Myocyte (in vitro differentiated cells): ENCODE results near the gene CHN1. TPM values are rescaled to one million over a fixed set of nuclear protein-coding genes. Genes with fewer than 3 reads are reported as not detected.
A peak's percentile ranks its signal among the peaks of the same experiment; 100 is the strongest.

ENCODE experiments used
- DNase-seq: peaks from one replicate; pipeline ENCODE4 v3.0.0-alpha.2; 2012; ENCODE audit warnings: low read depth
- total RNA-seq: library from RNA; depleted of rRNA; stranded (reverse); fragments of >200 nt; gene quantifications from 2 replicates; pipeline ENCODE4 v1.2.3, GENCODE V29; 2014

The CHN1 gene
- total RNA-seq, 1 donor from 2014 or later: 43.0 TPM

- no peak for DNase-seq
Measured at GRCh38 chr2:174877301-174877700, 127.9 kb downstream of the CHN1 start.

- no peak for DNase-seq
Measured at GRCh38 chr2:174874085-174874484, 131.1 kb downstream of the CHN1 start.

- DNase-seq: no peak
Measured at GRCh38 chr2:174873471-174873870, 131.7 kb downstream of the CHN1 start.

GRCh38 chr2:174870787-174871186, 134.4 kb downstream of the CHN1 start:
- DNase-seq: no peak

GRCh38 chr2:174868878-174869277, 136.3 kb downstream of the CHN1 start:
- DNase-seq: no peak

- no peak for DNase-seq
Measured at GRCh38 chr2:174866421-174866820, 138.8 kb downstream of the CHN1 start.

GRCh38 chr2:174863183-174863582, 142.0 kb downstream of the CHN1 start:
- no peak for DNase-seq

- no peak for DNase-seq
Measured at GRCh38 chr2:174859563-174860169, 145.5 kb downstream of the CHN1 start.

- DNase-seq: no peak
Measured at GRCh38 chr2:174858745-174859144, 146.4 kb downstream of the CHN1 start.

- no peak for DNase-seq
Measured at GRCh38 chr2:174856447-174856846, 148.7 kb downstream of the CHN1 start.

GRCh38 chr2:174846941-174847938, 157.9 kb downstream of the CHN1 start:
- peak; percentile 78 for DNase-seq

GRCh38 chr2:174846218-174846617, 159.0 kb downstream of the CHN1 start:
- no peak for DNase-seq

- peak; percentile 49 for DNase-seq
Measured at GRCh38 chr2:174844295-174844708, 160.9 kb downstream of the CHN1 start.

- DNase-seq: no peak
Measured at GRCh38 chr2:174842496-174842895, 162.7 kb downstream of the CHN1 start.

GRCh38 chr2:174841936-174842335, 163.2 kb downstream of the CHN1 start:
- DNase-seq: no peak

- DNase-seq: no peak
Measured at GRCh38 chr2:174841350-174841749, 163.8 kb downstream of the CHN1 start.

GRCh38 chr2:174840436-174840835, 164.7 kb downstream of the CHN1 start:
- DNase-seq: peak; percentile 85

- DNase-seq: no peak
Measured at GRCh38 chr2:174839662-174840061, 165.5 kb downstream of the CHN1 start.

- DNase-seq: no peak
Measured at GRCh38 chr2:174836995-174837390, 168.2 kb downstream of the CHN1 start.

- DNase-seq: peak; percentile 91
Measured at GRCh38 chr2:174836377-174836994, 168.7 kb downstream of the CHN1 start.

- peak; percentile 68 for DNase-seq
Measured at GRCh38 chr2:174835797-174836255, 169.4 kb downstream of the CHN1 start.

- DNase-seq: no peak
Measured at GRCh38 chr2:174833737-174834136, 171.4 kb downstream of the CHN1 start.
